COLO668 (cell line): ENCODE measurements around the gene FOS.
"Not testable (repeated sequence)": the region's sequence is repeated elsewhere in the genome, so short reads cannot be mapped to it uniquely, and the experiment has no call there.

Experiments
- DNase-seq: peaks from one replicate; lab custom pipeline; 2025; ENCODE audit not compliant: unreplicated experiment; lab: John Stamatoyannopoulos, UW

Gene FOS

GRCh38 chr14:75275598-75275997 lies 3.0 kb upstream of the FOS start:
- DNase-seq: no peak

GRCh38 chr14:75277008-75277814 lies 1.4 kb upstream of the FOS start:
- peak; percentile 97 for DNase-seq

- no peak for DNase-seq
Measured at GRCh38 chr14:75277815-75278421, 710 bp upstream of the FOS start.

DNA sequence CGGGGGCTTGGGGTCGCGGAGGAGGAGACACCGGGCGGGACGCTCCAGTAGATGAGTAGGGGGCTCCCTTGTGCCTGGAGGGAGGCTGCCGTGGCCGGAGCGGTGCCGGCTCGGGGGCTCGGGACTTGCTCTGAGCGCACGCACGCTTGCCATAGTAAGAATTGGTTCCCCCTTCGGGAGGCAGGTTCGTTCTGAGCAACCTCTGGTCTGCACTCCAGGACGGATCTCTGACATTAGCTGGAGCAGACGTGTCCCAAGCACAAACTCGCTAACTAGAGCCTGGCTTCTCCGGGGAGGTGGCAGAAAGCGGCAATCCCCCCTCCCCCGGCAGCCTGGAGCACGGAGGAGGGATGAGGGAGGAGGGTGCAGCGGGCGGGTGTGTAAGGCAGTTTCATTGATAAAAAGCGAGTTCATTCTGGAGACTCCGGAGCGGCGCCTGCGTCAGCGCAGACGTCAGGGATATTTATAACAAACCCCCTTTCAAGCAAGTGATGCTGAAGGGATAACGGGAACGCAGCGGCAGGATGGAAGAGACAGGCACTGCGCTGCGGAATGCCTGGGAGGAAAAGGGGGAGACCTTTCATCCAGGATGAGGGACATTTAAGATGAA lies 630 bp downstream of the FOS start:
- peak; percentile 60 for DNase-seq

DNA sequence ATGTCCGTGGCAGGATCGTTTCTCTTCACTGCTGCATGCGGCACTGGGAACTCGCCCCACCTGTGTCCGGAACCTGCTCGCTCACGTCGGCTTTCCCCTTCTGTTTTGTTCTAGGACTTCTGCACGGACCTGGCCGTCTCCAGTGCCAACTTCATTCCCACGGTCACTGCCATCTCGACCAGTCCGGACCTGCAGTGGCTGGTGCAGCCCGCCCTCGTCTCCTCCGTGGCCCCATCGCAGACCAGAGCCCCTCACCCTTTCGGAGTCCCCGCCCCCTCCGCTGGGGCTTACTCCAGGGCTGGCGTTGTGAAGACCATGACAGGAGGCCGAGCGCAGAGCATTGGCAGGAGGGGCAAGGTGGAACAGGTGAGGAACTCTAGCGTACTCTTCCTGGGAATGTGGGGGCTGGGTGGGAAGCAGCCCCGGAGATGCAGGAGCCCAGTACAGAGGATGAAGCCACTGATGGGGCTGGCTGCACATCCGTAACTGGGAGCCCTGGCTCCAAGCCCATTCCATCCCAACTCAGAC lies 1.2 kb downstream of the FOS start:
- no peak for DNase-seq

DNA sequence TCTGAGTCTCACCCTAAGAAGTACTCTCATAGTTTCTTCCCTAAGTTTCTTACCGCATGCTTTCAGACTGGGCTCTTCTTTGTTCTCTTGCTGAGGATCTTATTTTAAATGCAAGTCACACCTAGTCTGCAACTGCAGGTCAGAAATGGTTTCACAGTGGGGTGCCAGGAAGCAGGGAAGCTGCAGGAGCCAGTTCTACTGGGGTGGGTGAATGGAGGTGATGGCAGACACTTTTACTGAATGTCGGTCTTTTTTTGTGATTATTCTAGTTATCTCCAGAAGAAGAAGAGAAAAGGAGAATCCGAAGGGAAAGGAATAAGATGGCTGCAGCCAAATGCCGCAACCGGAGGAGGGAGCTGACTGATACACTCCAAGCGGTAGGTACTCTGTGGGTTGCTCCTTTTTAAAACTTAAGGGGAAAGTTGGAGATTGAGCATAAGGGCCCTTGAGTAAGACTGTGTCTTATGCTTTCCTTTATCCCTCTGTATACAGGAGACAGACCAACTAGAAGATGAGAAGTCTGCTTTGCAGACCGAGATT lies 1.7 kb downstream of the FOS start:
- no peak for DNase-seq

DNA sequence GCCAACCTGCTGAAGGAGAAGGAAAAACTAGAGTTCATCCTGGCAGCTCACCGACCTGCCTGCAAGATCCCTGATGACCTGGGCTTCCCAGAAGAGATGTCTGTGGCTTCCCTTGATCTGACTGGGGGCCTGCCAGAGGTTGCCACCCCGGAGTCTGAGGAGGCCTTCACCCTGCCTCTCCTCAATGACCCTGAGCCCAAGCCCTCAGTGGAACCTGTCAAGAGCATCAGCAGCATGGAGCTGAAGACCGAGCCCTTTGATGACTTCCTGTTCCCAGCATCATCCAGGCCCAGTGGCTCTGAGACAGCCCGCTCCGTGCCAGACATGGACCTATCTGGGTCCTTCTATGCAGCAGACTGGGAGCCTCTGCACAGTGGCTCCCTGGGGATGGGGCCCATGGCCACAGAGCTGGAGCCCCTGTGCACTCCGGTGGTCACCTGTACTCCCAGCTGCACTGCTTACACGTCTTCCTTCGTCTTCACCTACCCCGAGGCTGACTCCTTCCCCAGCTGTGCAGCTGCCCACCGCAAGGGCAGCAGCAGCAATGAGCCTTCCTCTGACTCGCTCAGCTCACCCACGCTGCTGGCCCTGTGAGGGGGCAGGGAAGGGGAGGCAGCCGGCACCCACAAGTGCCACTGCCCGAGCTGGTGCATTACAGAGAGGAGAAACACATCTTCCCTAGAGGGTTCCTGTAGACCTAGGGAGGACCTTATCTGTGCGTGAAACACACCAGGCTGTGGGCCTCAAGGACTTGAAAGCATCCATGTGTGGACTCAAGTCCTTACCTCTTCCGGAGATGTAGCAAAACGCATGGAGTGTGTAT lies 2.4 kb downstream of the FOS start:
- DNase-seq: no peak

- no peak for DNase-seq
Measured at GRCh38 chr14:75281654-75282019, 3.0 kb downstream of the FOS start.

GRCh38 chr14:75282170-75282554 lies 3.5 kb downstream of the FOS start:
- DNase-seq: no peak

GRCh38 chr14:75282555-75283161 lies 4.0 kb downstream of the FOS start:
- not testable (repeated sequence) for DNase-seq

GRCh38 chr14:75283162-75283832 lies 4.7 kb downstream of the FOS start:
- DNase-seq: no peak

DNA sequence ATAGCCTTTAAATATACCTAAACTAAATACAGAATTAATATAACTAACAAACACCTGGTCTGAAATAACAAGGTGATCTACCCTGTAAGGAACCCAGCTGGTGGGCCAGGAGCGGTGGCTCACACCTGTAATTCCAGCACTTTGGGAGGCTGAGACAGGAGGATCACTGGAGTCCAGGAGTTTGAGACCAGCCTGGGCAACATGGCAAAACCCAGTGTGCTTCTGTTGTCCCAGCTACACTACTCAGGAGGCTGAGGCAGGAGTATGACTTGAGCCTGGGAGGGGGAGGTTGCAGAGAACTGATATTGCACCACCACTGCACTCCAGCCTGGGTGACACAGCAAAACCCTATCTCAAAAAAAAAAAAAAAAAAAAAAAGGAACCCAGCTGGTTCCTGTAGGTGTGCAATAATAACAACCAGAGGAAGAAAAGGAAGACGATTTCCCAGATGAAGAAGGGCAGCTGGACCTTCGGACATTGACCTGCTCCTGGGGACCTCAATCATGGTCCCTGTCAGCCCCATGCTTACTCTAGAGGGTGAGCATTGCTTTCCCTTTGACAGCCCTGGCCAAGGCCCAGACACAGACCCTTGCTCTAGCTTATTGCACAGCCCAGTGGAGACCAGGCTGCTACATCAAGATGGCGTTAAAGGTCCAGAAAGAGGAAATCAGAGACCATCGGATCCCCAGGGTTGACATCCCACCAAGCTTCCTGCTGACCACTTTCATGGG lies 5.4 kb downstream of the FOS start:
- DNase-seq: no peak

GRCh38 chr14:75285331-75285730 lies 6.7 kb downstream of the FOS start:
- DNase-seq: no peak

DNA sequence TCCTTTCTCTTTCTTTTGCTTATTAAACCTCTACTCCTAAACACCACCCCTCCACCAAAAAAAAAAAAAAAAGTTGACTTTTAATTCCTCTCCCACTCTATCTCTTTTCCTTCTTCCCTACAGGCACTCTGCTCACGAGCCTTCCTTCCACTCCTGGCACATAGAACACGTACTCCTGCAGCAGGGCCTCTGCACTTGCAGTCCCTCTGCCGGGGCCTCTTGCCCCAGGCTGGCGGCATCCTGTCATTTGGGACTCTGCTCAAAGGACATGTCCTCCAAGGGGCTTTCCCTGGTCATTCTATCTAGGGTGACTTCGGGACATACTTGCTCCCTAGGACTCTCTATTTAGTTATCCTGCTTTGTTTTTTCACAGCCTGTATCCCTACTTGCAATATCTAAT lies 7.7 kb downstream of the FOS start:
- no peak for DNase-seq

GRCh38 chr14:75289840-75290388 lies 11.3 kb downstream of the FOS start:
- DNase-seq: no peak

- DNase-seq: no peak
Measured at GRCh38 chr14:75290851-75291250, 12.2 kb downstream of the FOS start.

DNA sequence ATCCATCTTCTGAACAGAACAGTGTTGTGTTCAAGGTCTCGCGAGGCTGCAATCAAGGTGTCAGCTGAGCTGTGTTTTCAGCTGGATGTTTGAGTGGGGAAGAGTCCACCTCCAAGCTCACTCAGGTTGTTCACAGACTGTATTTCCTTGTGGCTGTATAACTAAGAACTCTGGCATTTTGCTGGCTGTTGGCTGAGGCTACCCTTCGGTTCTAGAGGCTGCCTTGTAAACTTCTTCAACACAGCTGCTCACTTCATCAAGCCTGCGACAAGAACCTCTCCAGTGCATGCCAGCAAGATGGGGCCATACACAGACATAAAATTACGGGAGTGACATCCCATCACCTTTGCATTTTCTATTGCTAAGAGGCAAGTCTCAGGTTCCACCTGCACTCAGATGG lies 12.7 kb downstream of the FOS start:
- DNase-seq: no peak

GRCh38 chr14:75292101-75292563 lies 13.5 kb downstream of the FOS start:
- DNase-seq: no peak

DNA sequence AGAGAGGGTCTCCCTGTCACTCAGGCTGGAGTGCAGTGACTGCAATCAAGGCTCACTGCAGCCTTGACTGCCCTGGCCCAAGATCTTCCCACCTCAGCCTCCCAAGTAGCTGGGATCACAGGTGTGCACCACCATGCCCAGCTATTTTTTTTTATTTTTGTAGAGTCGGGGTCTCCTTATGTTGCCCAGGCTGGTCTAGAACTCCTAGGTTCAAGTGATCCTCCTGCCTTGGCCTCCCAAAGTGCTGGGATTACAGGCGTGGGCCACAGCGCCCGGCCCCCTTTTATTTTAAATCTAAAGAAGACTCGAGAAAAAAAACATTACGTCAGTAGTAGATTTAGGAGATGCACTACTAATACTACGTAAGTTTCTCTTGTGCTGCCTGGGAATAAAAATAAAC lies 14.3 kb downstream of the FOS start:
- no peak for DNase-seq
